Chondrocyte (in vitro differentiated cells): ENCODE data around the gene LRRC27. TPM values are rescaled to one million over a fixed set of nuclear protein-coding genes. Genes with fewer than 3 reads are reported as not detected.
A peak's percentile ranks its signal among the peaks of the same experiment; 100 is the strongest.

Experiments used
- DNase-seq: peaks from one replicate; pipeline ENCODE4 v3.0.0; 2021; ENCODE audit warnings: mixed read lengths, low spot score
- H3K27ac Mint-ChIP-seq: one replicate; pipeline ENCODE4 v1.8.0; 2021; ENCODE audit warnings: mild to moderate bottlenecking, moderate library complexity, mixed read lengths; ENCODE audit not compliant: unreplicated experiment
- H3K27me3 Mint-ChIP-seq: 2 replicates; pipeline ENCODE4 v1.8.0; 2021; ENCODE audit warnings: low read depth, mixed read lengths
- H3K36me3 Mint-ChIP-seq: 2 replicates; pipeline ENCODE4 v1.8.0; 2021; ENCODE audit warnings: low read depth, mixed read lengths
- H3K4me1 Mint-ChIP-seq: 2 replicates; pipeline ENCODE4 v1.8.0; 2021; ENCODE audit warnings: low read depth, mild to moderate bottlenecking, mixed read lengths
- H3K4me3 Mint-ChIP-seq: one replicate; pipeline ENCODE4 v1.8.0; 2021; ENCODE audit warnings: mild to moderate bottlenecking, moderate library complexity, mixed read lengths; ENCODE audit not compliant: unreplicated experiment
- H3K9me3 Mint-ChIP-seq: 2 replicates; pipeline ENCODE4 v1.8.0; 2021; ENCODE audit warnings: low read depth, mixed read lengths
- total RNA-seq: library from RNA; stranded (reverse); gene quantifications from 3 replicates; pipeline ENCODE4 v1.2.1, GENCODE V29; 2021
- TF ChIP-seq, protein P1 (sequence below): fragments of 200-600 bp; sonication (generic); IDR thresholded peaks from 2 replicates; pipeline ENCODE4 v1.5.0; 2021; ENCODE audit warnings: antibody characterized with exemption, mild to moderate bottlenecking, moderate library complexity

LRRC27 gene
- total RNA-seq, 1 donor from 2014 or later = 13.2 TPM

DNA sequence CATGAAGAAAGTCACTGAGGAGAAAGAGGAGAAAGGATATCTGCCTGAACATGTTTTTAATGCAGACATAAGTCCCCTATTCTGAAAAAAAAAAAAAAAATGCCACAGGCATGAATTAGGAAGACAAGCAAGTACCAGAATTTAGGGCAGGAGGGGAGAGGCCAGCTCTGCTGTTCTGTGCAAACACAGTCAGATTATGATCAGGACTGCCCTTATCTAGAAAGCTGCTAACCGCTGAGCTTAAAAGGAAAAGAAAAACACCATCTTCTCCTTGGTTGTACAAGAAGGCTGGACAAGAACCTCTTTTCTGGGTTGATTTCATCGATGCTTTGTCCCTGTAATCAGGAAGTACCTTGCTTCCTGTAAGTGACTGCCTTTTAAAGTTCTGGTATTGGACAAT, 49.7 kb downstream of the LRRC27 start:
- DNase-seq = no peak
- Mint-ChIP-seq H3K27ac (no peak overlapping the region), H3K4me1 (no peaks in the 10 kb centered on the region), H3K4me3 (no peak overlapping the region), H3K27me3 (no peaks in the 10 kb centered on the region), H3K36me3 (peaks cover 10% of the 10 kb centered on the region), H3K9me3 (peaks cover 5% of the 10 kb centered on the region)
- TF ChIP-seq, protein P1, sequence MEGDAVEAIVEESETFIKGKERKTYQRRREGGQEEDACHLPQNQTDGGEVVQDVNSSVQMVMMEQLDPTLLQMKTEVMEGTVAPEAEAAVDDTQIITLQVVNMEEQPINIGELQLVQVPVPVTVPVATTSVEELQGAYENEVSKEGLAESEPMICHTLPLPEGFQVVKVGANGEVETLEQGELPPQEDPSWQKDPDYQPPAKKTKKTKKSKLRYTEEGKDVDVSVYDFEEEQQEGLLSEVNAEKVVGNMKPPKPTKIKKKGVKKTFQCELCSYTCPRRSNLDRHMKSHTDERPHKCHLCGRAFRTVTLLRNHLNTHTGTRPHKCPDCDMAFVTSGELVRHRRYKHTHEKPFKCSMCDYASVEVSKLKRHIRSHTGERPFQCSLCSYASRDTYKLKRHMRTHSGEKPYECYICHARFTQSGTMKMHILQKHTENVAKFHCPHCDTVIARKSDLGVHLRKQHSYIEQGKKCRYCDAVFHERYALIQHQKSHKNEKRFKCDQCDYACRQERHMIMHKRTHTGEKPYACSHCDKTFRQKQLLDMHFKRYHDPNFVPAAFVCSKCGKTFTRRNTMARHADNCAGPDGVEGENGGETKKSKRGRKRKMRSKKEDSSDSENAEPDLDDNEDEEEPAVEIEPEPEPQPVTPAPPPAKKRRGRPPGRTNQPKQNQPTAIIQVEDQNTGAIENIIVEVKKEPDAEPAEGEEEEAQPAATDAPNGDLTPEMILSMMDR = no peak

DNA sequence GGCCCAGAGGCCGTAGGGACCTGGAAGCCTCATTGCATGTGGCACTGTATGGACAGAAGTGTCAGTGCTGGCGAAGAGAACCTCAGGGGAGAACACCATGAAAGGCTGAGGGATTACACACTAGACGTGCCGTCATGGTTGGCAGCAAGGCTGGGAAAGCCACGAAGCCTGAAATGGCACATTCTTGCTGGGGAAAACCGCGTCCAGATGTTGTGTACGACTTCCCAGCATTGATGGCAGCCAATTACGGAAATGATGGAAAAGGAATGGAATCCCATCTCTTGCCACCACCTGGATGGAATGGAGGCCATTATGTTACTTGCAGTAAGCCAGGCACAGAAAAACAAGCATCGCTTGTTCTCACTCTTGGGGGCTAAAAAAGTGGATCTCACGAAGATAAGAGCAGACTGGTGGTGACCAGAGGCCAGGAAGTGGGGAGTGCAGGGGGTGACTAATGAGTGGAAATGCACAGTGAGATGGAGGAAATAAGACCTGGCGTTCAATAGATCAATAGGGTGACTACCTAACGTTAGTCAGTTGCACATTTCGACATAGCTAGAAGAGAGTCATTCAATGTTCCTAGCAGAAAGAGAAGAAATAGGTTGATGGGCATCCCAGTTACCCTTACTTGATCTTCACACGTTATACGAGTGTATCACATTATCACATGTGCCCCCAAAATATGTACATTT, 50.4 kb downstream of the LRRC27 start:
- peak; percentile 18 for DNase-seq
- Mint-ChIP-seq H3K9me3 (peaks cover 5% of the 10 kb centered on the region), H3K27ac (no peak overlapping the region), H3K4me3 (no peak overlapping the region), H3K36me3 (peaks cover 10% of the 10 kb centered on the region), H3K4me1 (no peaks in the 10 kb centered on the region), H3K27me3 (no peaks in the 10 kb centered on the region)
- TF ChIP-seq, protein P1 = no peak

DNA sequence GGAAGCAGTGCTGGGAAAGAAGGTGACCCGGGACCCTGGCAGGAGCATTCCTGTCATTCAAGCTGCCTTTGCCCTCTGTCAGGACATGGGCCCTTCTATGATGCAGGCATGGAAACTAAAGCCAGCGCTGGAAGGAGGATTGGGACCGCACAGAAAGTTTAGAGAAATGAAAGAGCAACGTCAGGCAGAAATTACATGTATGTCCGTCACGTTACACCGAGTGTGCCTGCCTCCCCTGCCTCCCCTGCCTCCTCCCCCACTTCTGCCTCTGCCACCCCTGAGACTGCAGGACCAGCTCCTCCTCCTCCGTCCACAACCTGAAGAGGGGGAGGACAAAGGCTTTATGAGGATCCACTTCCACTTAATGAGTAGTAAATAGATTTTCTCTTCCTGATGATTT, 51.1 kb downstream of the LRRC27 start:
- peaks cover 5% of the 10 kb centered on the region for H3K9me3 Mint-ChIP-seq
- peaks cover 4% of the 10 kb centered on the region for H3K4me1 Mint-ChIP-seq
- TF ChIP-seq, protein P1 = no peak
- peaks cover 10% of the 10 kb centered on the region for H3K36me3 Mint-ChIP-seq
- H3K27me3 Mint-ChIP-seq = no peaks in the 10 kb centered on the region
- peak; percentile 35 for DNase-seq
- no peak overlapping the region for H3K27ac Mint-ChIP-seq
- H3K4me3 Mint-ChIP-seq = no peak overlapping the region

DNA sequence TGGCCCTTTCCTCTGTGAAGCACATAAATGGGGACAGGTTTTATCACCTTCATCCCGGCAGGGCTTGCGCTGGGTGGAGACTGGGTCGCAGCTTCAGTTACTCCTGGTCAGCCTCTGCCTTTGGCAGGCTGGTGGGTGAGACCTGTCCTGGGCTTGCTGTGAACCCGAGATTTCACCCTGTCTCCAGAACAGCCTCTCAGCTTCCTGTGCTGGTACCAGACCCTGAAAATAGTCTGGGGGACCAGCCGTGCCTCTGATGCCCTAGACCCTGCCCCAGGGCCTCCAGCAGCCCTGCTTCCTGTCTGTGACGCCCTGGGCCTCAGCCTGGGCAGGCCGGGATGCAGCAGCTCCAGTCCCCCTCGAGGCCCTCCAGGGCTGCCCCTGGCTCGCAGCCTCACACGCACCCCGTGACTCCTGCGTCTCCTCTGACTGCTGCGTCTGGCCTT, 51.8 kb downstream of the LRRC27 start:
- Mint-ChIP-seq H3K36me3 (peaks cover 6% of the 10 kb centered on the region), H3K27ac (no peak overlapping the region), H3K9me3 (peaks cover 5% of the 10 kb centered on the region), H3K4me3 (no peak overlapping the region), H3K27me3 (no peaks in the 10 kb centered on the region), H3K4me1 (peaks cover 4% of the 10 kb centered on the region)
- peak; percentile 73 for DNase-seq
- TF ChIP-seq, protein P1 = no peak

DNA sequence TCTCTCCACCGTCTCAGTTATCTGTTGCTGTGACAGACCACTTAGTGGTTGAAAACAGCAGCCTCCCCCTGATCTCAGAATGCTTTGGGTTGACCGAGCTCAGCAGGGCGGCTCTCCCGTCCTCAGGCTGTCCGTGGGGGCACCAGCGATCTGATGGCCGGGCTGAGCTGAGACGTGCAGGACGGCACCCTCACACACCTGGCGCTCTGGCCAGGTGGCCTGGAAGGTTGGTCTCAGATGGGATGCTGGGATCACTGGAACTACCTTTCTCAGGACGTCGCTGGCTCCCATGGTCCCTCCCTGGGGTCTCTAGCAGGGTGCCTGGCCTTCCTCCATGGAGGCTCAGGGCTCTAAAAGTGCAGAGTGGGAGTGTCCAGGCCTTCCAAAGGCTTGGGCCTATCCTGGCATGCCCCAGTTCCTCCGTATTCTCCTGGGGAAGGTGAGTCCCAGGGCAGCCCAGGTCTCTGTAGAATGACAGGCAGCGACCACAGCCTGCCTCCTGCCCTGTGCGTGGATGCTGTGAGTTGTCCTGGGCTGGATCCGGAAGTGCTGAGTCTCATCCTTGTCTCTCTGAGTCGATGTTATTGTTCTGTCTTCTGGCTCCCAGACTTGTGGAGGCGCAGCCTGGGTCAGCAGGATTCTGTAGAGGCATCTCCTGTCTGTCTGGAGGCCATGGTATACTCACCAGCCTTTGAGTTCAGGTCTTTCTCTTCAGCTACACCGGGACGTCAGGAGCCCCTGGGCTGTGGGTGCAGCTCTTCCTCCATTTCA, 52.8 kb downstream of the LRRC27 start:
- DNase-seq = peak; percentile 78
- no peak overlapping the region for H3K4me3 Mint-ChIP-seq
- peaks cover 3% of the 10 kb centered on the region for H3K36me3 Mint-ChIP-seq
- H3K27me3 Mint-ChIP-seq = no peaks in the 10 kb centered on the region
- peaks cover 3% of the 10 kb centered on the region for H3K9me3 Mint-ChIP-seq
- TF ChIP-seq, protein P1 = no peak
- peaks cover 4% of the 10 kb centered on the region for H3K4me1 Mint-ChIP-seq
- no peak overlapping the region for H3K27ac Mint-ChIP-seq
